ENCODE measurements around the gene WHAMM.

WHAMM gene

GRCh38 chr15:82871832-82872484 lies 62.5 kb downstream of the WHAMM start:
- no peak for DNase-seq

- DNase-seq = no peak
These were observed 63.7 kb downstream of the WHAMM start for GRCh38 chr15:82873000-82873680.

- no peak for DNase-seq
These were observed 64.8 kb downstream of the WHAMM start for GRCh38 chr15:82874267-82874666.

GRCh38 chr15:82874961-82875360 lies 65.5 kb downstream of the WHAMM start:
- no peak for DNase-seq

GRCh38 chr15:82875411-82876003 lies 66.1 kb downstream of the WHAMM start:
- no peak for DNase-seq

GRCh38 chr15:82877825-82878224 lies 68.4 kb downstream of the WHAMM start:
- no peak for DNase-seq

- DNase-seq = no peak
These were observed 68.9 kb downstream of the WHAMM start for GRCh38 chr15:82878325-82878724.

GRCh38 chr15:82880704-82881103 lies 71.3 kb downstream of the WHAMM start:
- no peak for DNase-seq

- DNase-seq = no peak
These were observed 72.3 kb downstream of the WHAMM start for GRCh38 chr15:82881747-82882146.

- DNase-seq = no peak
These were observed 73.0 kb downstream of the WHAMM start for GRCh38 chr15:82882273-82882928.

All from NCI-H2029 (cell line).